ENCODE results near the gene ASB9. TPM values are rescaled to one million over a fixed set of nuclear protein-coding genes. Genes with fewer than 3 reads are reported as not detected.

ASB9 gene, protein sequence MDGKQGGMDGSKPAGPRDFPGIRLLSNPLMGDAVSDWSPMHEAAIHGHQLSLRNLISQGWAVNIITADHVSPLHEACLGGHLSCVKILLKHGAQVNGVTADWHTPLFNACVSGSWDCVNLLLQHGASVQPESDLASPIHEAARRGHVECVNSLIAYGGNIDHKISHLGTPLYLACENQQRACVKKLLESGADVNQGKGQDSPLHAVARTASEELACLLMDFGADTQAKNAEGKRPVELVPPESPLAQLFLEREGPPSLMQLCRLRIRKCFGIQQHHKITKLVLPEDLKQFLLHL
- not detected for total RNA-seq
- 0.18 TPM for total RNA-seq (2013)

DNA sequence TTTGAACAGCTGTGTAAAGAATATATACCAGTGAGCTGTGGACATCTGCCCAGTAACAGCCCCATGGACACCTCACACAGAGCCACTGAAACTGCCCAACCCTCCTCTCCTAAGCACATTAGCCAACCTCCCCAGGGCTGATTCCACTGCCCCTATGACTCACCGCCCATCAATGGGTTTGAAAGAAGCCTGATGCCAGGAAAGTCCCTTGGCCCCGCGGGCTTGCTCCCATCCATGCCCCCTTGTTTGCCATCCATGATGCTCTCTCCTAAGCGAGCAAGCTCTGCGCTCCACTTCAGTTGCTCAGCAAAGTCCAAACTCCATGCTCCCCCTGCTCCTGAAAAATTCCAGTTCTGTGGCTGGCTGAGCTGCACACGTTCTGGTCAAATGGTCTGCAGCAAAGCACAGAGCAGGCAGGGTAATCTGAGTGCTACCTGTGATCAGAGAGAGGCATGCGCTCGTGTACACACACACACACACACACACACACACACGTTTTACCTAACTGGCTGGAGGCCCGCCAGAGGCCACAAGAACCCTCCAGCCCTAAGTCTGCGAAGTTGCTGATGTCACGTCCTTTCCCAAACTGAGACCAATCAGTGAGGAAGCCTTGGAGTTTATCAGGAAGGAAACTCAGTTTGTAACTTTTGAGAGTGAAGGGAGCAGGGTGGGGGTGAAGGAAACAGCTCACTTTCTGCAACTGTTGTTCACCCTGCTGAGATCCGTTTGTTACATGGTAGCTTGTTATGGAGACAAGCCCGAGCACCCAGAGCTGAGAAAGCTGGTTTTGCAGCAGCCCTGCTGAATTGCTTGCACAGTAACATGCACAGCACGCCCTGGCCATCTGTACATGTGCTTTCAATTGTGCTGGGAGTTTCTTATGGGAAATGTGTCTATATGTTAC, at the start of gene ASB9:
Gene ASB9 (minus strand): TSS at position 466 of the 904 bp plus-strand sequence. CDS start 209 bp downstream, at position 257.
- no peaks in the 10 kb centered on the region for H3K4me1 Mint-ChIP-seq
- intact Hi-C loops (cut with micrococcal nuclease) = no loop called here
- H3K4me3 ChIP-seq (ENCODE audit: low read length) = no peak within 1 kb of the TSS
- no peak within 1 kb of the TSS for H3K4me3 Mint-ChIP-seq
- H3K27me3 Mint-ChIP-seq (ENCODE audit: low read depth in 2 of 2) = peaks cover 0 to 1% of the 10 kb centered on the region in 2 donors
- H3K4me1 ChIP-seq (ENCODE audit: control insufficient read depth, insufficient read depth, low read length) = peaks cover 6% of the 10 kb centered on the region
- H3K36me3 ChIP-seq (ENCODE audit: control insufficient read depth, insufficient read depth, low read length) = no peaks in the 10 kb centered on the region
- no peaks in the 10 kb centered on the region for H3K9me3 Mint-ChIP-seq
- no peaks in the 10 kb centered on the region for H3K9me3 ChIP-seq (ENCODE audit: control insufficient read depth, insufficient read depth, low read length)
- WGBS (ENCODE audit: insufficient coverage) = 14% methylated on average over 12 of the region's 15 CpGs
- H3K27ac Mint-ChIP-seq = no peak within 1 kb of the TSS
- H3K27ac ChIP-seq (ENCODE audit: low read length) = no peak within 1 kb of the TSS
- H3K27me3 ChIP-seq (ENCODE audit: control insufficient read depth, insufficient read depth, low read length) = no peaks in the 10 kb centered on the region
- H3K36me3 Mint-ChIP-seq = no peaks in the 10 kb centered on the region
- ATAC-seq = no peak
- TF ChIP-seq, protein P1, sequence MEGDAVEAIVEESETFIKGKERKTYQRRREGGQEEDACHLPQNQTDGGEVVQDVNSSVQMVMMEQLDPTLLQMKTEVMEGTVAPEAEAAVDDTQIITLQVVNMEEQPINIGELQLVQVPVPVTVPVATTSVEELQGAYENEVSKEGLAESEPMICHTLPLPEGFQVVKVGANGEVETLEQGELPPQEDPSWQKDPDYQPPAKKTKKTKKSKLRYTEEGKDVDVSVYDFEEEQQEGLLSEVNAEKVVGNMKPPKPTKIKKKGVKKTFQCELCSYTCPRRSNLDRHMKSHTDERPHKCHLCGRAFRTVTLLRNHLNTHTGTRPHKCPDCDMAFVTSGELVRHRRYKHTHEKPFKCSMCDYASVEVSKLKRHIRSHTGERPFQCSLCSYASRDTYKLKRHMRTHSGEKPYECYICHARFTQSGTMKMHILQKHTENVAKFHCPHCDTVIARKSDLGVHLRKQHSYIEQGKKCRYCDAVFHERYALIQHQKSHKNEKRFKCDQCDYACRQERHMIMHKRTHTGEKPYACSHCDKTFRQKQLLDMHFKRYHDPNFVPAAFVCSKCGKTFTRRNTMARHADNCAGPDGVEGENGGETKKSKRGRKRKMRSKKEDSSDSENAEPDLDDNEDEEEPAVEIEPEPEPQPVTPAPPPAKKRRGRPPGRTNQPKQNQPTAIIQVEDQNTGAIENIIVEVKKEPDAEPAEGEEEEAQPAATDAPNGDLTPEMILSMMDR (IDR thresholded peaks at IDR 0.05) = no peak
- peak in 1 of 2 donors; percentile 55 for DNase-seq

DNA sequence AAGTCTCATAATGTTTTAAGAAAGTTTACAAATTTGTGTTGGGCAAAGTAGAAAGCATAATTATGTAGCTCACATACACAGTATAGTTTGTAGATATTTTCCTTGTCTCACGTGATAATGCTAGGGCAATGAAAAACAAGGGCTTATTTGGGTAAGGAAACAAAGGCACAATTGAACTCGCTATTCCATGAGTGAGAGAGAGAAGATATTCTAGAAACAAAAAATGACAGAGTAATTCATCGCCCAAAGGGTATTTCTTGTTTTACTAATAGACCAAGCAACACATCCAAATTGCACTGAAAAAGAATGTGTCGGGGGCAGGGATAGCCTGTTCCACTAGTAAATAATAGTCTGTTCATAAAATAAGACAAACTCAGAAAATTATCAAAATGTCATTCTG, 49.2 kb upstream of the ASB9 start:
- H3K27ac ChIP-seq (ENCODE audit: low read length) = no peak overlapping the region
- Mint-ChIP-seq H3K4me3 (no peak overlapping the region), H3K27me3 (ENCODE audit: low read depth in 2 of 2) (no peaks in the 10 kb centered on the region), H3K36me3 (no peaks in the 10 kb centered on the region), H3K27ac (no peak overlapping the region), H3K4me1 (no peaks in the 10 kb centered on the region), H3K9me3 (no peaks in the 10 kb centered on the region)
- H3K36me3 ChIP-seq (ENCODE audit: control insufficient read depth, insufficient read depth, low read length) = peaks cover 8% of the 10 kb centered on the region
- TF ChIP-seq, protein P1 (IDR thresholded peaks at IDR 0.05) = no peak
- no peaks in the 10 kb centered on the region for H3K9me3 ChIP-seq (ENCODE audit: control insufficient read depth, insufficient read depth, low read length)
- no peaks in the 10 kb centered on the region for H3K27me3 ChIP-seq (ENCODE audit: control insufficient read depth, insufficient read depth, low read length)
- WGBS (ENCODE audit: insufficient coverage) = 100% methylated on average over 2 of the region's 4 CpGs
- no peaks in the 10 kb centered on the region for H3K4me1 ChIP-seq (ENCODE audit: control insufficient read depth, insufficient read depth, low read length)
- intact Hi-C loops (cut with micrococcal nuclease) = no loop called here
- H3K4me3 ChIP-seq (ENCODE audit: low read length) = no peak overlapping the region
- DNase-seq = no peak
- no peak for ATAC-seq

DNA sequence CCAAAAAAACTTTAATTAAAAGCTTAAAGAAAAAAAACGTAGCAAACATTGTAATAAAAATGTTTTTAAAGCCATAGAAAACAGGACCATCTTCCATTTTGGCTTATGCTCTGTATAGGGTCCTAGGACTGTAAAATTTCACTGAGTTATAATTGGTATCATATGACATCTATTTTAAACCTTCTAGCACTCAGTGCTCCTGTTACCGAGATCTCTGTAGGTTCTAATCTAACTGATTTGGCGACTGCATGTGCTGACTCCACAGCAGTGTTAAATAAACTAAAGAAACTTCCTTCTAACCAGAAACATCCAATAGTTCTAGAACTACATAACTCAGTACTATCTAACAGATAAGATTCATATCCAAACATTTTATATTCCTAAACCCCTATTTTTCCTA, 45.6 kb upstream of the ASB9 start, which contains the start of gene ASB11:
Gene ASB11 (minus strand): TSS at position 132 of the 400 bp plus-strand sequence. CDS start 35 bp downstream, at position 97.
- H3K4me3 Mint-ChIP-seq = no peak within 1 kb of the TSS
- no peaks in the 10 kb centered on the region for H3K9me3 Mint-ChIP-seq
- peaks cover 3% of the 10 kb centered on the region for H3K36me3 ChIP-seq (ENCODE audit: control insufficient read depth, insufficient read depth, low read length)
- no peaks in the 10 kb centered on the region for H3K9me3 ChIP-seq (ENCODE audit: control insufficient read depth, insufficient read depth, low read length)
- DNase-seq (no peak), ATAC-seq (no peak)
- 91% methylated on average over 2 of the region's 3 CpGs for WGBS (ENCODE audit: insufficient coverage)
- H3K27ac ChIP-seq (ENCODE audit: low read length) = no peak within 1 kb of the TSS
- H3K27me3 ChIP-seq (ENCODE audit: control insufficient read depth, insufficient read depth, low read length) = no peaks in the 10 kb centered on the region
- no peaks in the 10 kb centered on the region for H3K4me1 Mint-ChIP-seq
- intact Hi-C loops (cut with micrococcal nuclease) = no loop called here
- TF ChIP-seq, protein P1 (IDR thresholded peaks at IDR 0.05) = no peak
- no peaks in the 10 kb centered on the region for H3K4me1 ChIP-seq (ENCODE audit: control insufficient read depth, insufficient read depth, low read length)
- H3K27me3 Mint-ChIP-seq (ENCODE audit: low read depth in 2 of 2) = no peaks in the 10 kb centered on the region
- H3K36me3 Mint-ChIP-seq = no peaks in the 10 kb centered on the region
- H3K4me3 ChIP-seq (ENCODE audit: low read length) = no peak within 1 kb of the TSS
- no peak within 1 kb of the TSS for H3K27ac Mint-ChIP-seq
